Endodermal cell (in vitro differentiated cells): ENCODE results near the gene PGC. TPM values are rescaled to one million over a fixed set of nuclear protein-coding genes. Genes with fewer than 3 reads are reported as not detected.

Experiments used
- DNase-seq: peaks from one replicate; pipeline ENCODE4 v3.0.0-alpha.2; 2017
- H3K27ac ChIP-seq: 2 replicates; pipeline ENCODE4 v1.5.1; 2013; ENCODE audit warnings: mild to moderate bottlenecking, low read depth, low read length, moderate library complexity
- H3K27me3 ChIP-seq: 2 replicates; pipeline ENCODE4 v1.6.1; 2013; ENCODE audit warnings: mild to moderate bottlenecking, low read length, moderate library complexity; ENCODE audit not compliant: insufficient read depth, control insufficient read depth, poor library complexity, severe bottlenecking
- H3K36me3 ChIP-seq: 2 replicates; pipeline ENCODE4 v1.7.0; 2013; ENCODE audit warnings: mild to moderate bottlenecking, low read length, moderate library complexity; ENCODE audit not compliant: control insufficient read depth, insufficient read depth
- H3K4me1 ChIP-seq: one replicate; pipeline ENCODE4 v1.7.0; 2013; ENCODE audit warnings: low read length; ENCODE audit not compliant: control insufficient read depth, insufficient read depth
- H3K4me3 ChIP-seq: 2 replicates; pipeline ENCODE4 v1.5.1; 2013; ENCODE audit warnings: mild to moderate bottlenecking, low read length, moderate library complexity
- H3K9ac ChIP-seq: 2 replicates; pipeline ENCODE4 v1.6.1; 2013; ENCODE audit warnings: mild to moderate bottlenecking, low read length, moderate library complexity; ENCODE audit not compliant: poor library complexity, severe bottlenecking; ENCODE audit errors: extremely low read depth
- H3K9me3 ChIP-seq: 2 replicates; pipeline ENCODE4 v1.6.1; 2013; ENCODE audit warnings: mild to moderate bottlenecking, low read length, moderate library complexity; ENCODE audit not compliant: control insufficient read depth
- H3K27ac Mint-ChIP-seq: 2 replicates; pipeline ENCODE4 v1.8.0; 2020; ENCODE audit warnings: mixed read lengths
- H3K27me3 Mint-ChIP-seq: 2 replicates; pipeline ENCODE4 v1.8.0; 2021; ENCODE audit warnings: mild to moderate bottlenecking, mixed read lengths; ENCODE audit not compliant: insufficient read depth
- H3K36me3 Mint-ChIP-seq: 2 replicates; pipeline ENCODE4 v1.8.0; 2020; ENCODE audit warnings: low read depth, mixed read lengths
- H3K4me1 Mint-ChIP-seq: 2 replicates; pipeline ENCODE4 v1.8.0; 2020; ENCODE audit warnings: mixed read lengths
- H3K4me3 Mint-ChIP-seq: 2 replicates; pipeline ENCODE4 v1.8.0; 2020; ENCODE audit warnings: mild to moderate bottlenecking, moderate library complexity, mixed read lengths
- H3K9me3 Mint-ChIP-seq: 2 replicates; pipeline ENCODE4 v1.8.0; 2020; ENCODE audit warnings: mild to moderate bottlenecking, mixed read lengths
- CTCF ChIP-seq: fragments of 200-600 bp; sonication (generic); conservative IDR thresholded peaks from 2 replicates; pipeline ENCODE4 v1.5.0; 2021; ENCODE audit warnings: antibody characterized with exemption, mild to moderate bottlenecking
- WGBS, 2 experiments: methylation state at CpG; one replicate each; pipeline versions ENCODE4 v1.1.5 to v1.1.7; 2013; ENCODE audit warnings: missing lambda C conversion rate in 2 of 2, mixed read lengths in 1 of 2; ENCODE audit not compliant: insufficient coverage in 1 of 2, insufficient read length in 1 of 2; 5-methylcytosine and 5-hydroxymethylcytosine counted together
- total RNA-seq, 2 donors: library from RNA; stranded (reverse); fragmentation: NEBNext Ultra II Directional in 1 of 2; extraction: Animal tissue kit (Norgen Biotek cat#: 25700) in 1 of 2; gene quantifications; 2 replicates in 1 of 2; 3 replicates in 1 of 2; pipeline ENCODE4 v1.2.1, GENCODE V29; 2021

Gene PGC
- total RNA-seq, 2 donors from 2014 or later = not detected

- Histone ChIP-seq H3K4me1 (no peaks in the 10 kb centered on the region), H3K4me3 (no peak overlapping the region), H3K9ac (no peak overlapping the region), H3K9me3 (no peaks in the 10 kb centered on the region), H3K27ac (no peak overlapping the region), H3K36me3 (no peaks in the 10 kb centered on the region), H3K27me3 (no peaks in the 10 kb centered on the region)
- WGBS, 2 experiments = 84% methylated on average over 9 to 12 of the region's 12 CpGs
- H3K4me3 Mint-ChIP-seq = no peak overlapping the region
- no peaks in the 10 kb centered on the region for H3K9me3 Mint-ChIP-seq
- peaks cover 10% of the 10 kb centered on the region for H3K4me1 Mint-ChIP-seq
- no peak overlapping the region for H3K27ac Mint-ChIP-seq
- TF ChIP-seq CTCF = no peak
- DNase-seq = no peak
- H3K27me3 Mint-ChIP-seq = peaks cover 6% of the 10 kb centered on the region
- H3K36me3 Mint-ChIP-seq = no peaks in the 10 kb centered on the region
These were observed 41.7 kb downstream of the PGC start for GRCh38 chr6:41705311-41705995.

GRCh38 chr6:41704656-41705310, 42.4 kb downstream of the PGC start:
- Mint-ChIP-seq H3K4me1 (peaks cover 11% of the 10 kb centered on the region), H3K9me3 (no peaks in the 10 kb centered on the region), H3K27ac (no peak overlapping the region), H3K36me3 (no peaks in the 10 kb centered on the region), H3K27me3 (peaks cover 3% of the 10 kb centered on the region), H3K4me3 (no peak overlapping the region)
- DNase-seq = no peak
- Histone ChIP-seq H3K36me3 (no peaks in the 10 kb centered on the region), H3K4me3 (no peak overlapping the region), H3K9me3 (no peaks in the 10 kb centered on the region), H3K9ac (no peak overlapping the region), H3K4me1 (no peaks in the 10 kb centered on the region), H3K27ac (no peak overlapping the region), H3K27me3 (no peaks in the 10 kb centered on the region)
- TF ChIP-seq CTCF = no peak
- 82 to 92% methylated on average over 2 to 5 of the region's 5 CpGs for WGBS, 2 experiments

GRCh38 chr6:41704028-41704427, 43.2 kb downstream of the PGC start:
- no peak overlapping the region for H3K4me3 Mint-ChIP-seq
- Histone ChIP-seq H3K4me3 (no peak overlapping the region), H3K9ac (no peak overlapping the region), H3K27ac (no peak overlapping the region), H3K4me1 (no peaks in the 10 kb centered on the region), H3K36me3 (no peaks in the 10 kb centered on the region), H3K27me3 (no peaks in the 10 kb centered on the region), H3K9me3 (no peaks in the 10 kb centered on the region)
- no peak overlapping the region for H3K27ac Mint-ChIP-seq
- no peak for DNase-seq
- no peaks in the 10 kb centered on the region for H3K36me3 Mint-ChIP-seq
- 88 to 89% methylated on average over 6 to 7 of the region's 7 CpGs for WGBS, 2 experiments
- H3K4me1 Mint-ChIP-seq = peaks cover 11% of the 10 kb centered on the region
- H3K27me3 Mint-ChIP-seq = peaks cover 3% of the 10 kb centered on the region
- TF ChIP-seq CTCF = no peak
- H3K9me3 Mint-ChIP-seq = no peaks in the 10 kb centered on the region
